Neuronal stem cell (in vitro differentiated cells): ENCODE data around the gene AMBRA1.
A peak's percentile ranks its signal among the peaks of the same experiment; 100 is the strongest.

Source experiments
- DNase-seq: peaks from one replicate; pipeline ENCODE4 v3.0.0-alpha.2; 2013; ENCODE audit warnings: low spot score
- H2AFZ ChIP-seq: one replicate; pipeline ENCODE4 v1.6.1; 2013; ENCODE audit warnings: mild to moderate bottlenecking, low read length, inconsistent platforms
- H2AK5ac ChIP-seq: 2 replicates; pipeline ENCODE4 v1.6.1; 2013; ENCODE audit warnings: low read depth, mild to moderate bottlenecking, inconsistent platforms, low read length, moderate library complexity, mixed read lengths
- H2BK120ac ChIP-seq: 2 replicates; pipeline ENCODE4 v1.6.1; 2013; ENCODE audit warnings: low read depth, mild to moderate bottlenecking, inconsistent platforms, low read length, moderate library complexity, mixed read lengths
- H2BK12ac ChIP-seq: one replicate; pipeline ENCODE4 v1.6.1; 2013; ENCODE audit warnings: low read length, inconsistent platforms
- H2BK15ac ChIP-seq: 2 replicates; pipeline ENCODE4 v1.6.1; 2013; ENCODE audit warnings: mild to moderate bottlenecking, low read length, inconsistent platforms, mixed read lengths
- H2BK5ac ChIP-seq: one replicate; pipeline ENCODE4 v1.6.1; 2013; ENCODE audit warnings: inconsistent platforms, mild to moderate bottlenecking, low read length, moderate library complexity
- H3K14ac ChIP-seq: one replicate; pipeline ENCODE4 v1.6.1; 2013; ENCODE audit warnings: low read length, inconsistent platforms
- H3K18ac ChIP-seq: 2 replicates; pipeline ENCODE4 v1.6.1; 2013; ENCODE audit warnings: low read length, inconsistent platforms
- H3K23ac ChIP-seq: 2 replicates; pipeline ENCODE4 v1.6.1; 2013; ENCODE audit warnings: low read depth, mild to moderate bottlenecking, mixed read lengths, low read length, inconsistent platforms; ENCODE audit not compliant: poor library complexity
- H3K27ac ChIP-seq: replicated peaks from 3 replicates; pipeline ENCODE4 v1.5.1; 2013; ENCODE audit warnings: low read length, inconsistent platforms
- H3K27me3 ChIP-seq, 3 experiments: 2 replicates each; pipeline ENCODE4 v1.6.1; 2013; ENCODE audit warnings: low read length in 3 of 3, mild to moderate bottlenecking in 2 of 3, inconsistent platforms in 1 of 3, low read depth in 1 of 3, mixed read lengths in 1 of 3, moderate library complexity in 1 of 3; ENCODE audit not compliant: control insufficient read depth in 3 of 3, insufficient read depth in 3 of 3
- H3K36me3 ChIP-seq, 2 donors: replicated peaks in 1 of 2; 2 replicates each; pipeline ENCODE4 v1.6.1; 2013; ENCODE audit warnings: low read length in 2 of 2; ENCODE audit not compliant: control insufficient read depth in 2 of 2, insufficient read depth in 2 of 2
- H3K4ac ChIP-seq: 2 replicates; pipeline ENCODE4 v1.6.1; 2013; ENCODE audit warnings: inconsistent platforms, mild to moderate bottlenecking, low read length, moderate library complexity
- H3K4me1 ChIP-seq, 2 donors: 1 replicate in 1 of 2; 2 replicates in 1 of 2; pipeline ENCODE4 v1.6.1; 2013; ENCODE audit warnings: low read length in 2 of 2, low read depth in 1 of 2; ENCODE audit not compliant: control insufficient read depth in 2 of 2, insufficient read depth in 1 of 2
- H3K4me2 ChIP-seq: one replicate; pipeline ENCODE4 v1.6.1; 2013; ENCODE audit warnings: mild to moderate bottlenecking, low read length, inconsistent platforms; ENCODE audit not compliant: insufficient read depth, poor library complexity, severe bottlenecking
- H3K4me3 ChIP-seq, 2 donors: 2 replicates each; pipeline ENCODE4 v1.5.1; 2013; ENCODE audit warnings: low read length in 2 of 2, mild to moderate bottlenecking in 2 of 2, inconsistent platforms in 1 of 2, moderate library complexity in 1 of 2
- H3K79me1 ChIP-seq: one replicate; pipeline ENCODE4 v1.6.1; 2013; ENCODE audit warnings: low read depth, mild to moderate bottlenecking, inconsistent platforms, low read length, moderate library complexity
- H3K9ac ChIP-seq: one replicate; pipeline ENCODE4 v1.6.1; 2013; ENCODE audit warnings: mild to moderate bottlenecking, low read depth, low read length, inconsistent platforms; ENCODE audit not compliant: poor library complexity
- H3K9me3 ChIP-seq, 2 donors: replicated peaks in 1 of 2; 2 replicates each; pipeline versions ENCODE3 to v1.6.1; 2013; ENCODE audit warnings: low read length in 2 of 2, mild to moderate bottlenecking in 2 of 2, inconsistent platforms in 1 of 2, low read depth in 1 of 2, mixed read lengths in 1 of 2, moderate library complexity in 1 of 2; ENCODE audit not compliant: control insufficient read depth in 2 of 2, insufficient read depth in 1 of 2
- H4K8ac ChIP-seq: one replicate; pipeline ENCODE4 v1.6.1; 2013; ENCODE audit warnings: low read depth, mild to moderate bottlenecking, inconsistent platforms, low read length, moderate library complexity
- H4K91ac ChIP-seq: one replicate; pipeline ENCODE4 v1.6.1; 2013; ENCODE audit warnings: low read length, low read depth, mild to moderate bottlenecking, inconsistent platforms; ENCODE audit not compliant: poor library complexity
- WGBS, 2 donors: extraction: QIAGEN DNeasy Blood & Tissue Kit; methylation state at CpG; one replicate each; pipeline ENCODE4 v1.1.7; 2013; ENCODE audit warnings: missing lambda C conversion rate in 2 of 2, mixed read lengths in 1 of 2; ENCODE audit not compliant: insufficient read length in 2 of 2, insufficient replicate concordance in 1 of 2; ENCODE audit errors: extremely low coverage in 2 of 2; 5-methylcytosine and 5-hydroxymethylcytosine counted together

Gene AMBRA1

DNA sequence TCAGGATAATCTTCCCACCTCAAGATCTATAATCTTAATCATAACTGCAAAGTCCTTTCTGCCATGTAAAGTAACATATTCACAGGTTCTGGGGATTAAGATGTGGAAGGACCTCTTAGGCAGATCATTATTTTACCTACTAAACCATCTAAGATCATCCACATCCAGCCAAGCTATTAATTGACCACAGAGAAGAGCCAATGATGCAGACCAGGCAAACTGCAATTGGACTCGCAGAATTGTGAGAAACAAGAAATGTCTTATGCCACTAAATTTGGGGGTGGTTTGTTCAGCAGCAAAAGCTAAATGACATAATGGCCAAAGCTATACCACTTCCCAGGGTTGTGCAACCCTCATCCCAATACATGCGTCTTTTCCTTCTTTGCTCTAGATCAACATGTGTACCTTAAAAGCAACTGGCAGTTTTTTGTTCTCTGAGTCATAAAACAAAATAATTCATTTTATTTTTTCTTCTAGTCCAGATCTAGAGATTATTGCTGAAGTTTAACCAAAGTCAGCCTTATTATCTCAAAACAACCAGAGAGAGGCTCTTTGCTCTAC, 113.6 kb downstream of the AMBRA1 start:
- no peak overlapping the region for H2BK120ac ChIP-seq
- no peak overlapping the region for H3K9ac ChIP-seq
- no CpG with 5 or more reads among the region's 2 CpGs for WGBS, 2 donors
- no peak overlapping the region for H2AFZ ChIP-seq
- no peaks in the 10 kb centered on the region for H3K9me3 ChIP-seq
- no peaks in the 10 kb centered on the region for H3K4me1 ChIP-seq
- H3K4me3 ChIP-seq, result no peak overlapping the region
- H2AK5ac ChIP-seq, result no peak overlapping the region
- no peak for DNase-seq
- H3K27me3 ChIP-seq, result no peaks in the 10 kb centered on the region
- H2BK15ac ChIP-seq, result no peak overlapping the region
- H3K4me2 ChIP-seq, result no peak overlapping the region
- no peak overlapping the region for H4K8ac ChIP-seq
- no peak overlapping the region for H4K91ac ChIP-seq
- H3K18ac ChIP-seq, result no peak overlapping the region
- H2BK5ac ChIP-seq, result no peak overlapping the region
- no peak overlapping the region for H3K14ac ChIP-seq
- H2BK12ac ChIP-seq, result no peak overlapping the region
- H3K36me3 ChIP-seq, result peaks cover 0 to 13% of the 10 kb centered on the region in 2 donors
- H3K4ac ChIP-seq, result no peak overlapping the region
- H3K27ac ChIP-seq, result no peak overlapping the region
- no peak overlapping the region for H3K23ac ChIP-seq
- no peaks in the 10 kb centered on the region for H3K79me1 ChIP-seq

DNA sequence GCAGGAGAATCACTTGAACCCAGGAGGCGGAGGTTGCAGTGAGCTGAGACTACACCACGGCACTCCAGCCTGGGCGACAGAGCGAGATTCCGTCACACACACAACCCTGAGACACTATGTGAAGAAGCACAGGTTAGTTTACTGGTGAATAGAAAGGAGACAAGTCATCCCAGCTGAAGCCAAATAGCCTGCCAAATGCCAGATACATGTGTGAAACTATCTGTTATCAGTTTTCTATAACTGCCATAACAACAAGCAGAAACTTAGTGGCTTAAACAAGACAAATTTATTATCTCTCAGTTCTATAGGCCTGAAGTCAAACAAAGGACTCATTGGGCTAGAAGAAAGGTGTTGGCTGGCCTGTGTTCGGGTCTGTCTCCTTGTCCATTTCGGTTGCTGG, 114.2 kb downstream of the AMBRA1 start:
- WGBS, 2 donors, result no CpG with 5 or more reads among the region's 7 CpGs
- peaks cover 0 to 13% of the 10 kb centered on the region in 2 donors for H3K36me3 ChIP-seq

DNA sequence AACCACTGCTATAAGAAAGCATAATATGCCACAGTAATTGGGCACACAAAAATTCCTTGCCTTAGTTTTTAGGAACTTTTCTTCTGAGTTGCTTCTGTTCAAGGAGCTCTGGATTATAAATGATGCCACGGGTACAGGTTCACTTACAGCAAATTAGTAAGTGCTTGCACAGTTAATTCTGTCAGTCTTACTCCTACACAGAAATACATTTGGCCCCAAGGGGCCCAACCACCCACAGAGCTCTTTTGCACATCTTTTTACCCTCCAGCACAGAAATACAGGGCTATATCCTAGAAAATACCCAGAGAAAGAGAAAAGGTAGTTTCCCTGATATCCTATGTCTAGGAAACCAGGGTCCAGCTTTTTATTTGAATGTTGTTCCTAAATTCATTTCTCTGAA, 115.6 kb downstream of the AMBRA1 start:
- Histone ChIP-seq H3K4ac (no peak overlapping the region), H3K27me3 (no peaks in the 10 kb centered on the region), H3K9ac (no peak overlapping the region), H2AFZ (no peak overlapping the region), H3K9me3 (no peaks in the 10 kb centered on the region), H3K4me1 (no peaks in the 10 kb centered on the region), H3K79me1 (no peaks in the 10 kb centered on the region), H4K91ac (no peak overlapping the region), H2BK5ac (no peak overlapping the region), H2AK5ac (no peak overlapping the region), H3K36me3 (peaks cover 0 to 7% of the 10 kb centered on the region in 2 donors), H3K23ac (no peak overlapping the region), H3K4me3 (no peak overlapping the region), H3K18ac (no peak overlapping the region), H3K14ac (no peak overlapping the region), H2BK15ac (no peak overlapping the region), H4K8ac (no peak overlapping the region), H2BK12ac (no peak overlapping the region), H2BK120ac (no peak overlapping the region), H3K27ac (no peak overlapping the region), H3K4me2 (no peak overlapping the region)
- no peak for DNase-seq
- no CpG with 5 or more reads among the region's 1 CpG for WGBS, 2 donors

More for the DNA sequence above, 114.2 kb downstream of the AMBRA1 start:
- Histone ChIP-seq H3K27ac (no peak overlapping the region), H3K27me3 (no peaks in the 10 kb centered on the region), H2AK5ac (no peak overlapping the region), H4K91ac (no peak overlapping the region), H2BK5ac (no peak overlapping the region), H3K9me3 (no peaks in the 10 kb centered on the region), H3K18ac (no peak overlapping the region), H3K79me1 (no peaks in the 10 kb centered on the region), H2AFZ (no peak overlapping the region), H3K4me3 (no peak overlapping the region), H3K23ac (no peak overlapping the region), H2BK12ac (no peak overlapping the region), H3K4me2 (no peak overlapping the region), H2BK120ac (no peak overlapping the region), H2BK15ac (no peak overlapping the region), H3K4me1 (no peaks in the 10 kb centered on the region), H3K14ac (no peak overlapping the region), H4K8ac (no peak overlapping the region), H3K9ac (peak overlapping the region; percentile 55), H3K4ac (no peak overlapping the region)
- no peak for DNase-seq

DNA sequence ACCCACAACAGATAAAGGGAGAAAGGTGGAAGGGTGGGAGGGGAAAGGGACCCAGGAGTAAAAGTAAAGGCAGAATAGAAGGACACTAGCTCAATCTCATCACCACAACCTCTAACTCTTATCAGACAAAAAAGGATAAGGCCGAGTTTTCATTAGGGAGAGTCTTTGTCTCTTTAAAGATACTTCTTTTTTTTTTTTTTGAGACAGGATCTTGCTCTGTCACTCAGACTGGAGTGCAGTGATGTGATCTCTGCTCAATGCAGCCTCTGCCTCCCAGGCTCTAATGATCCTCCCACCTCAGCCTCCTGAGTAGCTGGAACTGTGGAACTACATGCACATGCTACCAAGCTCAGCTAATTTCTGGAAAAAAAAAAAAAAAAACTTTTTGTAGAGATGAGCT, 116.7 kb downstream of the AMBRA1 start:
- Histone ChIP-seq H3K9me3 (no peaks in the 10 kb centered on the region), H3K23ac (no peak overlapping the region), H2BK12ac (no peak overlapping the region), H2AFZ (no peak overlapping the region), H3K18ac (no peak overlapping the region), H2AK5ac (no peak overlapping the region), H4K8ac (no peak overlapping the region), H3K36me3 (peaks cover 0 to under 1% of the 10 kb centered on the region in 2 donors), H3K4ac (no peak overlapping the region), H3K4me2 (no peak overlapping the region), H3K4me3 (no peak overlapping the region), H3K14ac (no peak overlapping the region), H3K79me1 (no peaks in the 10 kb centered on the region), H3K27me3 (no peaks in the 10 kb centered on the region), H3K9ac (no peak overlapping the region), H2BK5ac (no peak overlapping the region), H2BK15ac (no peak overlapping the region), H4K91ac (no peak overlapping the region), H2BK120ac (no peak overlapping the region), H3K4me1 (no peaks in the 10 kb centered on the region), H3K27ac (no peak overlapping the region)
- no CpG with 5 or more reads among the region's 1 CpG for WGBS, 2 donors
- DNase-seq, result no peak
